Spinal cord (tissue), 10 donors: ENCODE measurements around the gene PDZRN3. TPM values are rescaled to one million over a fixed set of nuclear protein-coding genes. Genes with fewer than 3 reads are reported as not detected.

Source experiments
- DNase-seq, 6 donors: peaks; one replicate each; pipeline versions ENCODE4 v3.0.0 to v3.0.0-alpha.2; 2013 to 2015; ENCODE audit warnings: low spot score in 6 of 6, low read depth in 4 of 6
- H3K27ac ChIP-seq: one replicate; pipeline ENCODE4 v1.5.1; 2013; ENCODE audit warnings: low read depth, low read length, control low read depth
- H3K27me3 ChIP-seq: one replicate; pipeline ENCODE4 v1.6.1; 2013; ENCODE audit warnings: low read length; ENCODE audit not compliant: control insufficient read depth, insufficient read depth
- H3K36me3 ChIP-seq: one replicate; pipeline ENCODE4 v1.6.1; 2013; ENCODE audit warnings: low read length; ENCODE audit not compliant: control insufficient read depth, insufficient read depth
- H3K4me1 ChIP-seq: one replicate; pipeline ENCODE4 v1.6.1; 2013; ENCODE audit warnings: low read length; ENCODE audit not compliant: control insufficient read depth, insufficient read depth
- H3K4me3 ChIP-seq: one replicate; pipeline ENCODE4 v1.5.1; 2013; ENCODE audit warnings: low read depth, low read length, control low read depth
- H3K9me3 ChIP-seq: one replicate; pipeline ENCODE4 v1.6.1; 2013; ENCODE audit warnings: low read length; ENCODE audit not compliant: control insufficient read depth, insufficient read depth
- WGBS: methylation state at CpG from one replicate; pipeline ENCODE4 v1.1.5; 2013; ENCODE audit warnings: missing lambda C conversion rate; ENCODE audit not compliant: insufficient coverage; 5-methylcytosine and 5-hydroxymethylcytosine counted together
- polyA plus RNA-seq, 2 donors: library from polyadenylated mRNA; unstranded; fragments of 120-200 nt; gene quantifications; one replicate each; pipeline ENCODE4 v1.2.1, GENCODE V29; 2013; ENCODE audit not compliant: insufficient read length in 2 of 2
- total RNA-seq, 2 donors: library from RNA; depleted of rRNA in 1 of 2; stranded (reverse); fragments of 120-200 nt in 1 of 2; fragments of >200 nt in 1 of 2; gene quantifications; one replicate each; pipeline versions ENCODE4 v1.2.3 to v1.2.4, GENCODE V29; 2013 to 2014
- donor health status: healthy.

Gene PDZRN3
- total and polyA plus RNA-seq, 4 donors = 21.8 to 83.6 (median 30.2) TPM

DNA sequence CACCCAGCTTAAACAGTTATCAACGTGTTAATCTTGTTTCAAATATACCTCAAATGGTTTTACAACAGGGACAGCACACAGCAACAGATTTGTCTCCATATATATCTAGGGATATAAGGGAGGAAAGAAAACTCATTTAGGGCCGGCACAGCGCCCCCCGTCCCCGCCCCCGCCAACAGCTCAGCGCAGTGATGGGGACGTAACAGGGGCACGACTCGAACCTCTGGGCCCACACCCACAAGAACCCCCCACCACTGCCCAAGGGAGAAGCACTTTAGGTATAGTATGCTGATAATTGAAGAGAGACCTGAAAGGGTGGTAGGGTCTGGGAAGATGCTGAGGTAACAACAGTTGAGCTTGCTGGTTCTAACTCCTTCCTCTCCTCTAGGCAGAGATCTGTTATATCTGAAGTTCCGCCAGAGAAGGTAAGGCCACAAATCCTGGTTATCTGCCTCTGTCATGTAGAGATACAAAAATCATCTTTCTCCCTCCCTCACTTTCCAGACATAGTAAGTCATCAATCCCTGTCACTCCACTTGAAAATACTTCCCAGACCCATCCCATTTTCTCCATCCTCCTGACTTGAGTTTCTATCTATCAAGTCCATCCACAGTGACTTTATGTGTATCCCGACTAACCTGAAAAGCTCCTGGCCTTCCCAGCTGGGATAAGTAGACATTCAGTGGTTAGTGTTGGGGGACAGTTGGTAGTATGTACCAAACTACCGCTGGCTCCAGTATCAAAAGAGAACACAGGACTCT lies 126.9 kb downstream of the PDZRN3 start:
- H3K36me3 ChIP-seq = no peaks in the 10 kb centered on the region
- 100% methylated on average over 2 of the region's 13 CpGs for WGBS
- H3K4me1 ChIP-seq = peaks cover 10% of the 10 kb centered on the region

DNA sequence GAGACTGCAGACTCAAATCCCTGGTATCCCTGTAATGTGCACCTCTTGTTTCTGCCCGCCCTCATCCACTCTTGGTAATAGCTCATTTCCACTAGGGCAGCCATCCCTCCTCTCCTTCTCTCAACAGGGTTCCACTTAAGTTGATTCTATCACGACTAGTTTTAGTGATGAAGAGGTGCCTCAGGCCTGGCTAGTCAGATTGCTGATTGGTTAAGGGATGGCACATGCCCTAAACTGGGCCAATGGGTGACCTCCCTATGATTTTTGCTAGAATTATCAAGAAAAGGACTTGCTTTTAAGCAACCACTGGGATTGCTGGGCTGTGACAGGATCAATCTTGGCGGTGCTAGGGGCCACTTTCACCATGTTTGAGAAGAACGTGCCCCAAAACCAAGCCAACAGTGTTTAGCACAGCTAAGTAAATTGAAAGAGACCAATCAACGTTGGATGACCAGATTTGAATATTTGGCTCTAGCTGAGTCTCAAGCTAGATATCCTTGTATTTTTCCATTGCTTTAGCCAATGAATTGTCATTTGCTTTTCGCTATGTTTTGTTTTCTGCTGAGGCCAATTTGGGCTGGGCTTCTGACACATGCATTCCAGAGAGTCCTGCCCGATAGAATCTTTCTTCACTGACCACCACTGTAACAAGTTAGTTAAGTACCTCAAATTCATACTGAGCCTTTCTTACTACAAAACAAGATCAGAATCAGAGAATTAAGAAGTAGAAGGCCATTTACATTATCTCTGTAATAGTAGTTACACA lies 131.0 kb downstream of the PDZRN3 start:
- DNase-seq = no peak
- 75% methylated on average over 6 of the region's 7 CpGs for WGBS
- H3K9me3 ChIP-seq = no peaks in the 10 kb centered on the region
- H3K27ac ChIP-seq = peak overlapping the region; percentile 13
- peaks cover 8% of the 10 kb centered on the region for H3K4me1 ChIP-seq
- no peak overlapping the region for H3K4me3 ChIP-seq
- H3K27me3 ChIP-seq = no peaks in the 10 kb centered on the region
- H3K36me3 ChIP-seq = no peaks in the 10 kb centered on the region

More for the DNA sequence above, 126.9 kb downstream of the PDZRN3 start:
- Histone ChIP-seq H3K27me3 (no peaks in the 10 kb centered on the region), H3K27ac (no peak overlapping the region), H3K4me3 (no peak overlapping the region), H3K9me3 (no peaks in the 10 kb centered on the region)
- DNase-seq = no peak

DNA sequence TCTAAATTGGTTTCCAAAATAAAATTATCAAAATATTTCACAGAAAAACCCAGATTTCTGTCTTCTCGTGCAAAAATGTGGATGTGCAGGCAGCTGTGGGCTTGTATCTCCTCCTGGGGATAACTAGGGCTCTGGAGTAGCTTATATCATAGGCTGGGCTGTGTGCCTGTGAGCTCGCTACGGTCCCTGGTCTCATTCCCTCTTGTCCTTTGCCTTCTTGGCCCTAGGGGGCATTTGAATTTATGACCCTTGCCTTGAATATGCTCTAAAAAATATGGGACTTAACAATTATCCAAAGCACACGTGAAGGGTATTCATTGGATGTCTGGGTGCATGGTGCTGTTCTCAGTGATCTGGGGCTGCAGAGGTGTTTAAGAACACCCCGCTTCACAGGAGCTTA lies 132.6 kb downstream of the PDZRN3 start:
- peaks cover 8% of the 10 kb centered on the region for H3K4me1 ChIP-seq

DNA sequence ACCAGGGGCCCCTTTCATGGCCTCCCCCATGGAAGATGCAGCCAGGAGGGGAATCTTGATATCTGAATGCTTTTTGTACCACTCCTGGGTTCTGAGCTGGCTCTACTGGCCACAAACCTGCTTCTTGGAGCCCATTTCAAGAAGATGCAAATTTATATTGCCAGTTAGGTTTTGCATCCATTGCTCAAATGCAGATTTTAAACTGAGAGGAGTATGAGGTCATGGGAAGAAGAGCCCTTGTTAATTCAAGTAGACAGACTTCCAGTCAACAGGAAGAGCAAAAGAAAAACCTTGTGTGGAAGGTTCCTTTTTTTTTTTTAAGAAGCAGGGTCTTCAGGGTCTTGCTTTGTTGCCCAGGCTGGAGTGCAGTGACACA lies 133.5 kb downstream of the PDZRN3 start:
- H3K27ac ChIP-seq = peak overlapping the region; percentile 47
- no peaks in the 10 kb centered on the region for H3K27me3 ChIP-seq

More for the DNA sequence above, 132.6 kb downstream of the PDZRN3 start:
- Histone ChIP-seq H3K4me3 (no peak overlapping the region), H3K36me3 (no peaks in the 10 kb centered on the region), H3K27me3 (no peaks in the 10 kb centered on the region), H3K9me3 (no peaks in the 10 kb centered on the region), H3K27ac (no peak overlapping the region)
- DNase-seq = no peak
- WGBS = 89% methylated on average over 3 of the region's 5 CpGs

DNA sequence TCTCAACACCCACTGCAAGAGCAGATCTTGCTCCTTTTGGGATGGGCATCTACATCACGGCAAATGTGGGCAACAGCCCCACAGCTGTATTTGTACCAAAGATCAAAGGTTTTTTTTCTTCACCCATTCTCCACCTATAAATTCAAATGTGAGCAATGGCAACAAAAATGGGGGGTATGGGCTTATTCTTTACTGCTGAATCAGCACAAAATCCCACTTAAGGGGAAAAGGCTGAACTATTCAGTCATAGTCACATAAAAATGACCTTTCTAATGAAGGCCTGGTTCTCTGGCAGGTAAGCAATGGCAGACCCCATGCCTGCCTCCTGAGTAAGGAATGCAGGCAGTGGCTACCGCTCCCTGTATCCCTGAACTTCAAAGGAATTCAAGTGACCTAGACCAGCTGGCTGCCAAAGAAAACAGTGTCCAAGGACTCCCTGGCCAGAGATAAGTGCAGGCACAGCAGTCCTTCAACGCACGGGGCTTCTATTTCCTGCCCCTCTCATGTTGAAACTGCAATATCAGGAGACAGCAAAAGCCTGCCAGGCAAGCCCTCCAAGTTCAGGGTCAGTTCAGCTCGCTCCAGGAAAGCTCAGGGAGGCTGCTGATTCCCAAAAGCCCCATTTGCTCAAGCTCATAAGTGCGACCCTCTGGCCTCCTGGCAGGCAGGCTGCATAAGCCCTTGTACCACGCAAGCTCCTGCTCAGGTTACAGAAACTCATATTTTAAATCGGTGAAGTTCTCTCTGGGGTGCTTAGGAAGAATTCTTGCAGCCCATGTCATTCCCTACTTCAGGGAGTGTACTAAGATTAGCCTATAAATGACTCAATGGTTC lies 134.1 kb downstream of the PDZRN3 start:
- DNase-seq = peak in 1 of 6 donors; percentile 51

More for the DNA sequence above, 133.5 kb downstream of the PDZRN3 start:
- Histone ChIP-seq H3K4me3 (no peak overlapping the region), H3K9me3 (no peaks in the 10 kb centered on the region), H3K4me1 (peaks cover 8% of the 10 kb centered on the region), H3K36me3 (no peaks in the 10 kb centered on the region)
- no peak for DNase-seq

DNA sequence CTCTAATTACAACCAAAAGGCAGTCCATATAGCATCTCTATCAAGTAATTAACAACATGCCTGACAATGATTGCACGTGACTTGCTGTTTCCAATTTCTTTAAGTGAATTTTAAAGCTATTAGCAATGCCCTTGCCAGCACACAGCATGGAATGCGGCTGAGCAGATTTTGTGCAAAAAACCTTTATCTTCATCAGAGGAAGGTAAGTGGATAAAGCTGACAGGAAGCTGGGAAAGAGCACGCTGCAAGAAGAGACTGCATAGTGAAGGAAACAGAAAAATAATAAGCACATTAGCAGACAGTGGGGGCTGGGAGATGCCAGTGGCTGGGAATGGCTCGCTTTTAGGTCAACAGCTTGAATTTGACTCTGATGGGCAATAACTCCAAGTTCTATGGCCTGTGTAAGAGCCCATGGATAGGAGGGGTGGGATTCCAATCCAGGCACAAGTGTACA lies 138.8 kb downstream of the PDZRN3 start:
- peaks cover 8% of the 10 kb centered on the region for H3K4me1 ChIP-seq
- WGBS = 49% methylated on average over 4 of the region's 4 CpGs
- H3K27me3 ChIP-seq = no peaks in the 10 kb centered on the region
- H3K9me3 ChIP-seq = no peaks in the 10 kb centered on the region
- peak in 1 of 6 donors; percentile 86 for DNase-seq
- no peak overlapping the region for H3K4me3 ChIP-seq
- no peak overlapping the region for H3K27ac ChIP-seq
- no peaks in the 10 kb centered on the region for H3K36me3 ChIP-seq

More for the DNA sequence above, 134.1 kb downstream of the PDZRN3 start:
- Histone ChIP-seq H3K4me3 (no peak overlapping the region), H3K36me3 (no peaks in the 10 kb centered on the region), H3K9me3 (no peaks in the 10 kb centered on the region), H3K4me1 (peaks cover 11% of the 10 kb centered on the region), H3K27me3 (no peaks in the 10 kb centered on the region), H3K27ac (peak overlapping the region; percentile 47)
- 56% methylated on average over 6 of the region's 8 CpGs for WGBS

DNA sequence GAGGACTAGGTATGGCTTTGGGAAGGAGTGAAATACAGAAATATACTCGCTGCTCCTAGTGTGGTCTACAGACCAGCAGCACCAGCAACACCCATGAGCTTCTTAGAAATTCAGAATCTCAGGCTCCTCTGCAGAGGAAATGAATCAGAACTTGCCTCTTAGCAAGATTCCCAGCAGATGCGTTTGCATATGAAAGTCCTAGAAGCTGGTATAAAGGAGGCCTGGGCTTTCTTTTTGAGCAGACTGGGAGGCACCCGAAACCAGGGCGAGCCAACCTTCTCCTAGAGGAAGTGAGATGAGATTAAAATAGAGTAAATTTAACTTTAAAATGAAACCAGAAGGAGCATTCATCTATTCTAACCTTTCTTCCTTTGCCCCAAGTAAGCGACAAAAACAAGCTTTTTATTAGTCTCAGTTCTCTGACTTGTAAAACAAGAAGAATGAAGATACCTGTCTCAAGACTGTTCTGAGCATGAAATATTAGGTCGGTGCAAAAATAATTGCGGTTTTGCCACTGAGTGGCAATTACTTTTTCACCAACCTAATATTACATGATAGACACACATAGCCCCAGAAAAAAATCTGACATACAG lies 140.0 kb downstream of the PDZRN3 start:
- H3K27me3 ChIP-seq = no peaks in the 10 kb centered on the region
- no CpG with 5 or more reads among the region's 7 CpGs for WGBS
- H3K4me1 ChIP-seq = peaks cover 5% of the 10 kb centered on the region
- peak in 1 of 6 donors; percentile 38 for DNase-seq
- no peak overlapping the region for H3K27ac ChIP-seq
- no peaks in the 10 kb centered on the region for H3K36me3 ChIP-seq
- no peaks in the 10 kb centered on the region for H3K9me3 ChIP-seq
- no peak overlapping the region for H3K4me3 ChIP-seq

DNA sequence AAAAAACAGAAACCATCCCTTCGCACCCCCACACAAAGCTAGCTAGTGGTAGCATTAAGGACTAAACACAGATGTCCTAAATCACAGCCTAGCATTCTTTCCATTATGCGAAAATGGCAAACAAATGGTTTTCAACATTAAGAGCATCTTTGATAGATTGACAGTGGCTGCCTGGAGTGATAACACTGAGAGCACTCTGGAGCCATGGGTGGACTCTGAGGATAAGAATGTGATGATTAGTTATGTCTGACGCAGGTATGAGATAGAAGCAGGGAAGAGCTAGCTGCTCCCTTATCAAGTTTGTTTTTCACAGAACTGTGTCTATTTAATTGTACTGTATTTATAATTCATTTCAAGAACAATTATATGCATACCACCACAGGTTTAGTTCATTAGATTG lies 142.9 kb downstream of the PDZRN3 start:
- no peak for DNase-seq
- peaks cover 2% of the 10 kb centered on the region for H3K9me3 ChIP-seq
- H3K4me1 ChIP-seq = peaks cover 5% of the 10 kb centered on the region
- H3K36me3 ChIP-seq = no peaks in the 10 kb centered on the region
- WGBS = 100% methylated on average over 1 of the region's 3 CpGs
- H3K27ac ChIP-seq = no peak overlapping the region
- H3K27me3 ChIP-seq = no peaks in the 10 kb centered on the region
- H3K4me3 ChIP-seq = no peak overlapping the region

DNA sequence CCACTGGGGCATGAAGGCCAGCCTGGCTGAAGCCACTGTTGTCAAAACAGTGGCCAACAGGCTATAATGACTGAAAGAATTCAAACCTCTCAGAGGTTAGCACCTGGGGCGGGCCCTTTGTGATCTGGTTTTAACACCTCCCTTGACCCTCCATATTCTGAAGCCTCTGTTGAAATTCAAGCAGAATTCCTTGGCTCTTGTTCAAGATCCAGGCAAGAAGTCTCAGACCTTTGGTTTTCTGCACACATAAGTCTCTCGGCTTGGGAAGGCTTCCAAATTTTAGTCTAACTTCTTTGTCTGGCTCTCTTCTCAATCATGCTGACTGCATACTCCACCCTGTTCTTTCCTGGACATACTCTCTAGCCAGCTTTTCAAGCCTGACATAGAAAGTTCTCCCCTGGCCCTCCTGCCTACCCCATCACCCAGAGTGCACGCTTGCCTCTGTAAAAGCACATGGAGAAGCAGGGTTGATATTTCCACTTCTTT lies 144.5 kb downstream of the PDZRN3 start:
- H3K4me3 ChIP-seq = no peak overlapping the region
- peak overlapping the region; percentile 57 for H3K27ac ChIP-seq
- H3K4me1 ChIP-seq = peaks cover 2% of the 10 kb centered on the region
- DNase-seq = peak in 2 of 6 donors; percentile 25 to 59
- WGBS = 60% methylated on average over 3 of the region's 3 CpGs
- H3K27me3 ChIP-seq = no peaks in the 10 kb centered on the region
- H3K9me3 ChIP-seq = peaks cover 2% of the 10 kb centered on the region
- no peaks in the 10 kb centered on the region for H3K36me3 ChIP-seq
